Glutamatergic neuron (in vitro differentiated cells): ENCODE results near the gene GAA. TPM values are rescaled to one million over a fixed set of nuclear protein-coding genes. Genes with fewer than 3 reads are reported as not detected.

Source experiments
- DNase-seq: peaks from one replicate; pipeline ENCODE4 v3.0.0; 2022
- H3K27ac Mint-ChIP-seq: one replicate; pipeline ENCODE4 v1.8.0; 2020; ENCODE audit warnings: mild to moderate bottlenecking, mixed read lengths, inconsistent platforms; ENCODE audit not compliant: unreplicated experiment
- H3K27me3 Mint-ChIP-seq: one replicate; pipeline ENCODE4 v1.8.0; 2020; ENCODE audit warnings: mild to moderate bottlenecking, moderate library complexity, mixed read lengths, inconsistent platforms; ENCODE audit not compliant: unreplicated experiment
- H3K36me3 Mint-ChIP-seq: one replicate; pipeline ENCODE4 v1.8.0; 2020; ENCODE audit warnings: mild to moderate bottlenecking, mixed read lengths, inconsistent platforms; ENCODE audit not compliant: unreplicated experiment
- H3K4me1 Mint-ChIP-seq: one replicate; pipeline ENCODE4 v1.8.0; 2020; ENCODE audit warnings: mild to moderate bottlenecking, low read depth, mixed read lengths, inconsistent platforms; ENCODE audit not compliant: unreplicated experiment
- H3K4me3 Mint-ChIP-seq: one replicate; pipeline ENCODE4 v1.8.0; 2020; ENCODE audit warnings: mild to moderate bottlenecking, mixed read lengths, inconsistent platforms; ENCODE audit not compliant: unreplicated experiment
- H3K9me3 Mint-ChIP-seq: one replicate; pipeline ENCODE4 v1.8.0; 2020; ENCODE audit warnings: mild to moderate bottlenecking, moderate library complexity, mixed read lengths, inconsistent platforms; ENCODE audit not compliant: unreplicated experiment
- total RNA-seq: library from RNA; stranded (reverse); fragmentation: NEBNext Ultra II Directional; extraction: Animal tissue kit (Norgen Biotek cat#: 25700); gene quantifications from one replicate; pipeline ENCODE4 v1.2.1, GENCODE V29; 2021; ENCODE audit not compliant: unreplicated experiment
- TF ChIP-seq, protein P1 (sequence below): fragments of 200-600 bp; sonication (generic); IDR thresholded peaks from one replicate; pipeline ENCODE4 v1.5.0; 2021; ENCODE audit not compliant: partially characterized antibody, unreplicated experiment

GAA gene
- total RNA-seq, 1 donor from 2014 or later, result 384 TPM

DNA sequence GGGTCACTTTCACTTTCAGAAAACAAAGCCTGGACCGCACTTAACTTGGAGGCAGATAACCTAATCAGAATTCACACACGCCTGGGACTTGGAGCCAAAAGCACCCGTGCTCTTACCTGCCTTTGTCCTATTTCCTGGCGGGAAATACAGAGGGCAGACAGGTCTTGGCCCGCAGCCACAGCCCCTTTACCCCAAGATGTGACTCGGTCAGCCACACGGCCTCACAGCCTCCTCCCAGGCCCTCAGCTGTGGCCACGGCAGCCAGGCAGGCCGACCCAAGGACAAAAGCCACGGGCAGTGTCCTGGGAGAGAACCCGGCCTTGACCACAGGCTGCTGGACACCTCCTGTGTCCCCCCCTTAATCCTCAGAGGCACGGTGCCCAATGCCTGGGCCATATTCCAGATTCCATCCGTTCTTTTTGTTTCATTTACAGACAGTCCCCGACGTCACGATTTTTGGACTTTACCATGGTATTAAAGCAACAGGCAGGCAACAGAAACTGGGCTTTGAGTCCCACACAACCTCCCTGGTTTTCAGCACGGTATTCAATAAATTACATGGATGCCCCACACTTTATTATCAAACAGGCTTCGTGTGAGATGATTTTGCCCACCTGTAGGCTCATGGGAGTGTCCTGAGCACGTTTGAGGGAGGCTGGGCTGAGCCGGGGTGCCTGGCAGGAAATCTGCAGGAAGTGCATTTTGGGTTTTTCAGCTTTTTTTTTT, 30.1 kb upstream of the GAA start:
- no peaks in the 10 kb centered on the region for H3K36me3 Mint-ChIP-seq
- TF ChIP-seq, protein P1, sequence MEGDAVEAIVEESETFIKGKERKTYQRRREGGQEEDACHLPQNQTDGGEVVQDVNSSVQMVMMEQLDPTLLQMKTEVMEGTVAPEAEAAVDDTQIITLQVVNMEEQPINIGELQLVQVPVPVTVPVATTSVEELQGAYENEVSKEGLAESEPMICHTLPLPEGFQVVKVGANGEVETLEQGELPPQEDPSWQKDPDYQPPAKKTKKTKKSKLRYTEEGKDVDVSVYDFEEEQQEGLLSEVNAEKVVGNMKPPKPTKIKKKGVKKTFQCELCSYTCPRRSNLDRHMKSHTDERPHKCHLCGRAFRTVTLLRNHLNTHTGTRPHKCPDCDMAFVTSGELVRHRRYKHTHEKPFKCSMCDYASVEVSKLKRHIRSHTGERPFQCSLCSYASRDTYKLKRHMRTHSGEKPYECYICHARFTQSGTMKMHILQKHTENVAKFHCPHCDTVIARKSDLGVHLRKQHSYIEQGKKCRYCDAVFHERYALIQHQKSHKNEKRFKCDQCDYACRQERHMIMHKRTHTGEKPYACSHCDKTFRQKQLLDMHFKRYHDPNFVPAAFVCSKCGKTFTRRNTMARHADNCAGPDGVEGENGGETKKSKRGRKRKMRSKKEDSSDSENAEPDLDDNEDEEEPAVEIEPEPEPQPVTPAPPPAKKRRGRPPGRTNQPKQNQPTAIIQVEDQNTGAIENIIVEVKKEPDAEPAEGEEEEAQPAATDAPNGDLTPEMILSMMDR, result no peak
- no peaks in the 10 kb centered on the region for H3K27me3 Mint-ChIP-seq
- no peak overlapping the region for H3K4me3 Mint-ChIP-seq
- no peak for DNase-seq
- H3K9me3 Mint-ChIP-seq, result peaks cover 4% of the 10 kb centered on the region
- no peak overlapping the region for H3K27ac Mint-ChIP-seq
- H3K4me1 Mint-ChIP-seq, result no peaks in the 10 kb centered on the region

DNA sequence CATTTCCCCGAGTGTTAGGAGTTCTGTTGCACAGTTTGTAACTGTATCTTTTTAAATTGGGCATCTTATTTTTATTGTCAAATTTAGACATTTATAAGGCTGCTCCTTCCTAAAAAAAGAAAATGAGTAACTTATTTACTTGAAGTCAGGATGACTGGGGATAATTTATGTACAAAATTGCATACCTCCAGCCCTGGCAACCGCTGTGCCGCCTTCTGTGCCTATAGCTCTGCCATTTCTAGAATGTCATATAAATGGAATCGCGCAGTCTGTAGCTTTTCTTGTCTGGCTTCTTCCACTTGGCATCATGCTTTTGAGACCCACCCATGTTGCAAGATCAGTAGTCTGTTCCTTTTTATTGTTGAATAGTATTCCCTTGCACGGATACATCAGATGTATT, 29.0 kb upstream of the GAA start:
- Mint-ChIP-seq H3K36me3 (peaks cover under 1% of the 10 kb centered on the region), H3K27me3 (no peaks in the 10 kb centered on the region), H3K4me3 (no peak overlapping the region)

DNA sequence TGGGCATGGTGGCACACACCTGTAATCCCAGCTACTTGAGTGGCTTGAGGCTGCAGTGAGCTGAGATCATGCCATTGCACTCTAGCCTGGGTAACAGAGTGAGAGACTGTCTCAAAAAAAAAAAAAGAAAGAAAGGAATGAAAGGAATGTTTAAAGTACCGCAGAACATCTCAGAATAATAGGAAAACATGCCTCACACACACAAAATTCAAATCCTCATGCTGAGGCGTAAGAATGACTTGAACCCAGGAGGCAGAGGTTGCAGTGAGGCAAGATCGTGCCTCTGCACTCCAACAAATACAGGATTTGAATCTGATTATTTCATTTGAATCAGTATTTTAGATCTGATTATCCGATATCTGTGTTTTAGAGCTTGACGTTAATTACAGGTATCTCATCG, 21.3 kb upstream of the GAA start:
- H3K27ac Mint-ChIP-seq, result no peak overlapping the region
- no peak for DNase-seq

More for the DNA sequence above, 29.0 kb upstream of the GAA start:
- no peak overlapping the region for H3K27ac Mint-ChIP-seq
- H3K9me3 Mint-ChIP-seq, result peaks cover 3% of the 10 kb centered on the region
- no peaks in the 10 kb centered on the region for H3K4me1 Mint-ChIP-seq
- DNase-seq, result no peak
- TF ChIP-seq, protein P1, result no peak

DNA sequence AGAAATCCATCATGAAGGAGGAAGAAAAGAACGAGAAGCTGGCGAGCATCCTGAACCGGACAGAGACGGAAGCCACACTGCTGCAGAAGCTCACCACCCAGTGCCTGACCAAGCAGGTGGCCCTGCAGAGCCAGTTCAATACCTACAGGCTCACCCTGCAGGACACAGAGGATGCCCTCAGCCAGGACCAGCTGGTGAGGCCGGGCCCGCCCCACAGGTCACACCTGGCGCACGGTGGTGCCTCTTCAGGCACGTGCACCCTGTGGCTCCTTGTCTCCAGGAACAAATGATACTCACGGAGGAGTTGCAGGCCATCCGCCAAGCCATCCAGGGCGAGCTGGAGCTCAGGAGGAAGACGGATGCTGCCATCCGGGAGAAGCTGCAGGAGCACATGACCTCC, 19.8 kb upstream of the GAA start:
- H3K9me3 Mint-ChIP-seq, result peaks cover 4% of the 10 kb centered on the region
- H3K27me3 Mint-ChIP-seq, result peaks cover 5% of the 10 kb centered on the region
- no peak for DNase-seq
- TF ChIP-seq, protein P1, result no peak
- H3K4me3 Mint-ChIP-seq, result no peak overlapping the region
- peaks cover 4% of the 10 kb centered on the region for H3K4me1 Mint-ChIP-seq
- H3K36me3 Mint-ChIP-seq, result peaks cover 5% of the 10 kb centered on the region
- no peak overlapping the region for H3K27ac Mint-ChIP-seq

More for the DNA sequence above, 21.3 kb upstream of the GAA start:
- Mint-ChIP-seq H3K4me1 (peaks cover 4% of the 10 kb centered on the region), H3K9me3 (peaks cover 4% of the 10 kb centered on the region), H3K4me3 (no peak overlapping the region), H3K27me3 (peaks cover 5% of the 10 kb centered on the region), H3K36me3 (peaks cover 5% of the 10 kb centered on the region)
- TF ChIP-seq, protein P1, result no peak

DNA sequence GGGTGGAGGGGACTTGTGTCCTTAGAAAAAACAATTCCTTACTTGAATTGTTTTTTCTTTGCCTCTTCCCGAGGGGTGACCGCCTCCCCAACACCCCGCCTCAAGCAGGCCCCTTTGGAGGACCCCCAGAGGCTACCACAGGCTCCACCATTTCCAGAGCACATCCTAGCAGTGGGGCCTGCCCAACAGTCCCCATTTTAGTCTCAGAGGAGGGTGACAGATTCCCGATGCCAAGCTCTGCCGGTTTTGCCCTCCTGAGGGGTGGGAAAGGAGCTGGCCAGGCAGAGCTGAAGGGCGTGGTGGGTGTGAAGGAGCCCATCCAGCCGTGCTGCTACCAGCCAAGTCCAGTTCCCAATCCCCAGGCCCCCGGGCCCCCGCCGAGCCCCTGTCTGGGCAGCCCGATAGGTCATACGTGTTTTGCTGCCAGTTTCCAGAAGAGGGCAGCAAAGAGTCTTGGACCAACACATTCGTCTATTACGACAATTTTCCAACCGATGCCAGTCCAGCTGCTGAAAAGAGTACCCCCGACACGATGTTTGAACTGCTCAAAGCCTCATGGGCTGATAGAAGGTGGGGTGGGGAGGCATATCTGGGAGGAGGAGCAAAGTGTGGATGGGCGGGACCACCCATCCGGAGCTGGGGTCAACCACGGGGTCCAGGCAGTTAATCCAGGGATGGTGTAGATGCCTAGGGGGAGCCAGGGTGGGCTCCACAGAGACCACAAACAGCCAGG, 18.8 kb upstream of the GAA start:
- Mint-ChIP-seq H3K27me3 (peaks cover 5% of the 10 kb centered on the region), H3K36me3 (peaks cover 3% of the 10 kb centered on the region), H3K4me1 (peaks cover 4% of the 10 kb centered on the region), H3K4me3 (no peak overlapping the region), H3K27ac (no peak overlapping the region), H3K9me3 (peaks cover 8% of the 10 kb centered on the region)
- peak; percentile 77 for DNase-seq
- TF ChIP-seq, protein P1, result peak; percentile 87
